ENCODE results near the gene GSK3B.

DNA sequence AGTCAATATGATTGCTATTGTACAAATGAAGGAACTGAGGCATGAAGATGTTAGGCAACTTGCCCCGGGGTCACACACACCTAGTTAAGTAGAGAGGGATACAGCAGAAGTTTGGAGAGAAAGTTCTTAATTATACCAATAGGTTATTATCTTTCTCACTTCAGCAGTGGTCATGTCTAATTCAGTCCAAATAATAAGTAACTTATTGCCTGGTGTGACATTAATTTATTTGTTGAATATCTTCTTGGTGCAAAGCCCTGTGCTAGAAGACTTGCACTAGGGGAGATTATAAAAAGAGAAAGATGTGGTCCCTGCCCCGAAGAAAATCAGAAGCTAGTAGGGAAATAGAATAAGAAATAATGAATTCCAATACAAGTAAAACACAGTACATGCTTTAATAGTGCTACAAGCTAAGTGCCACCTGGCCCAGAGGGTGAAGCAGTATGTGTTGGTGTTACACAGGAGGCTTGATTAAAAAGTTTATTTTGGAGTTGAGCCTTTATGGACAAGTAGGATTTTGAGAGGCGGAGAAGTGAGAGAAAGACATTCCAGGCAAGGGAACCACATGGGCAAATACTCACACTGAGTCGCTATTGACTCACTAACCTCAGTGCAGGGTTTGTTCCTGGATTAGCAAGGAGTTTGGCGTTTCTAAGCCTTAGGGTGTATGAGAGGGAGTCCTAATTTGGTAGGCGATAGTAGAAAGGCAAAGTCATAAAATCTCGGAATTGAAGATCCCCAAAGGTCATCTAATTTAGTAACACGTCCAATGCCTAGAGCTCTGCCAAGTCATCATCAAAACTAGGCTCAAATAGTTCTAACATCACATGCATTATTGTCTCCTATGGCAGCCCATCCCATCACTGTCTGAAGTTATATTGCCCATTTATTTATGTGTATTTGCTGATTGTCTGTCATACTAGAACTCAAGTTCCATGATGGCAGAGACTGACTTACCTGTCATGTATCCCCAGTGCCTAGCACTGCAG, 19.2 kb upstream of the GSK3B start:
- TF ChIP-seq, protein P1, sequence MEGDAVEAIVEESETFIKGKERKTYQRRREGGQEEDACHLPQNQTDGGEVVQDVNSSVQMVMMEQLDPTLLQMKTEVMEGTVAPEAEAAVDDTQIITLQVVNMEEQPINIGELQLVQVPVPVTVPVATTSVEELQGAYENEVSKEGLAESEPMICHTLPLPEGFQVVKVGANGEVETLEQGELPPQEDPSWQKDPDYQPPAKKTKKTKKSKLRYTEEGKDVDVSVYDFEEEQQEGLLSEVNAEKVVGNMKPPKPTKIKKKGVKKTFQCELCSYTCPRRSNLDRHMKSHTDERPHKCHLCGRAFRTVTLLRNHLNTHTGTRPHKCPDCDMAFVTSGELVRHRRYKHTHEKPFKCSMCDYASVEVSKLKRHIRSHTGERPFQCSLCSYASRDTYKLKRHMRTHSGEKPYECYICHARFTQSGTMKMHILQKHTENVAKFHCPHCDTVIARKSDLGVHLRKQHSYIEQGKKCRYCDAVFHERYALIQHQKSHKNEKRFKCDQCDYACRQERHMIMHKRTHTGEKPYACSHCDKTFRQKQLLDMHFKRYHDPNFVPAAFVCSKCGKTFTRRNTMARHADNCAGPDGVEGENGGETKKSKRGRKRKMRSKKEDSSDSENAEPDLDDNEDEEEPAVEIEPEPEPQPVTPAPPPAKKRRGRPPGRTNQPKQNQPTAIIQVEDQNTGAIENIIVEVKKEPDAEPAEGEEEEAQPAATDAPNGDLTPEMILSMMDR (IDR thresholded peaks at IDR 0.05; ENCODE audit: extremely low read depth in 1 of 2, insufficient read depth in 1 of 2, low read depth in 1 of 2, low read length in 2 of 2), result no peak
- TF ChIP-seq POLR2A (IDR thresholded peaks at IDR 0.05; ENCODE audit: low read depth, low read length), result no peak
- TF ChIP-seq POLR2AphosphoS5 (IDR thresholded peaks at IDR 0.05; ENCODE audit: insufficient read depth, low read depth, low read length), result no peak
- no peak for TF ChIP-seq GATA2 (IDR thresholded peaks at IDR 0.05; ENCODE audit: insufficient read depth, insufficient read length, low read depth, low read length)
- TF ChIP-seq JUN (IDR thresholded peaks at IDR 0.05; ENCODE audit: borderline replicate concordance, insufficient read depth, insufficient read length, low read depth), result no peak
- no peak for TF ChIP-seq MAX (IDR thresholded peaks at IDR 0.05; ENCODE audit: insufficient read depth, insufficient read length)
